HTR-8/SVneo (cell line): ENCODE data around the gene AMTN.
A peak's percentile ranks its signal among the peaks of the same experiment; 100 is the strongest.
"Not testable (repeated sequence)": the region's sequence is repeated elsewhere in the genome, so short reads cannot be mapped to it uniquely, and the experiment has no call there.

Experiments
- DNase-seq: peaks from one replicate; pipeline ENCODE4 v3.0.0; 2011; ENCODE audit warnings: low spot score, mixed read lengths; ENCODE audit not compliant: insufficient read length
- FAIRE-seq: peaks from 2 replicates; lab custom pipeline; 2011; peaks lifted over from hg19 to GRCh38; lab: Jason Lieb, UNC

AMTN gene

GRCh38 chr4:70518269-70518668 is at the start of gene AMTN:
Gene AMTN (plus strand): TSS chr4:70518569. CDS start chr4:70518778, 209 bp downstream.
- DNase-seq (no peak), FAIRE-seq (no peak)

DNA sequence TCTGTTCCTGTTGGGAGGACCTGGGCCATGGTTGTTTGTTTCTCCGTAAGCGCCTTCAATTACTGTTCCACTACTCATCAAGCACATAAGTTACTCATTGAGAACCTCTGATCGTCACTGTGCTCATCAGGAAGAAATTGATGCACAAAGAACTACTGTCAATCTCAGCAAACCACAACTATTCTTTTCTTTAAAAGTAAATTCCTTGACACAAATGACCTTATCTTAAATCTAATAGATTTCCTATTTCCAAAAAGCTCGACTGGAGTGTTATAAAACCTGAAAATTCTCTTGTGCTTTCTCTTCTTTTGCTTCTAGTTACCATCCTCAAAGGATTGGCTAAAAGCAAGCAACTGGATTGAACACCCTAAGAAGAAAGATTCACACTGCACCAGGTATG is 46.5 kb upstream of the AMTN start, which contains the start of gene MUC7:
TSS of gene MUC7 (plus strand) at position 301 of the 400 bp plus-strand sequence. CDS start 1,825 bp downstream, outside the sequence.
- no peak for DNase-seq
- FAIRE-seq: no peak

GRCh38 chr4:70473679-70474078 is 44.7 kb upstream of the AMTN start:
- DNase-seq (peak; percentile 4), FAIRE-seq (no peak)

- no peak for FAIRE-seq
- no peak for DNase-seq
Measured at GRCh38 chr4:70488748-70489147, 29.6 kb upstream of the AMTN start.

- FAIRE-seq: no peak
- DNase-seq: no peak
Measured at GRCh38 chr4:70496231-70496630, 22.1 kb upstream of the AMTN start.

DNA sequence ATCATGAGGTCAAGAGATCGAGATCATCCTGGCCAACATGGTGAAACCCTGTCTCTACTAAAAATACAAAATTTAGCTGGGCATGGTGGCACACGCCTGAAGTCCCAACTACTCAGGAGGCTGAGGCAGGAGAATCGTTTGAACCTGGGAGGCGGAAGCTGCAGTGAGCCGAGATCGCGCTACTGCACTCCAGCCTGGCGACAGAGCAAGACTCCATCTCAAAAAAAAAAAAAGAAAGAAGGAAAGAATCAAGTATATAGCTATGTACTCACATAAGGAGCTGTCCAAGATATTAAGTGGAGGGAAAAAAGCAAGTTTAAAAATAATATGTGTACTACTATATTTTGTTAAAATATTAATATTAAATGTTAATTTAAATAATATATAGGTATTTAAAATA is 16.5 kb upstream of the AMTN start:
- DNase-seq, FAIRE-seq: not testable (repeated sequence)

DNA sequence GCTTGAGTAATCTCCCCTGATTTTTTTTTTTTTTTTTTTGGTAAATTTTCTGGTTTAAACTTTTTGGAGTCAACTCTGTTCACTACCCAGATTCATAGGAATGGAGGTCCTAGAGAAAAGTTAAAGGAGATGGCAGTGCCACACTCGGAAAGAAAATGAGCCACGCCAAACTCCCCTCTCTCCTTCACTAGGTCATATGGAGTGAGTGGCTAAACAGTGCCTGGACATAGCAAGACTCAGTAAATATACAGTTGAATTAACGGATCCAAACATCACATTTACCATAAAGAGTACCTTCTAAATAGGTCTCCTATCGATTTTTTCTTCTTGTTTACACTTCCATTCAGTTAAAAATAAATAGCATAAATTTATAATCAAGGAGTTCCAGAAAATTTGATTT is 13.6 kb upstream of the AMTN start:
- FAIRE-seq: no peak
- DNase-seq: no peak

DNA sequence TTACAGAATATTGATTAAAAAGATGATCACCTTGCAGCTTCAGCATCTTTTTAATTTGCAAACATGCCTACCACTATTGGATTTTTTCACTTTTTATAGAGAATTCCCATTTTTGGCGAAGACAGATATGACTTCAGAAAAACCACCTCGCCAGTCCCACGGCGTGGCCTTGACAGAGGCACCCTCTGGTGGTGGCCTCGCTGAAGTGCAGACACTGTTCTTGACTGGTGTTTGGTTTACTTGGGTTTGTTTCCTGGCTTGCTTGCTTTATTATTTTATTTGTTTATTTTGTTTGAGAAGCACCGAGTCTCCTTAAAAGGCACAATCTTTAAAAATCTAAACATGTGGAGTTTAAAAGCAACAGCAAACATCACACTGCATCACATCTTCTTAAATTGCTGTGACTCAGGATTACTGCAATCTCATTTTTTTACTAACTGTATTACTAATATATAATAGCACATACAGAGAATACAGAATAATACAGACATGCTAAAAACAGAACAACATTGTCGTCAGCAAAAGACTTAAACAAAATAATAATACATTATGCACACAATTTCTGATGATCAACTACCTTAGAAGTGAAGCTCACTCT is 13.1 kb upstream of the AMTN start:
- DNase-seq: peak; percentile 1
- no peak for FAIRE-seq

DNA sequence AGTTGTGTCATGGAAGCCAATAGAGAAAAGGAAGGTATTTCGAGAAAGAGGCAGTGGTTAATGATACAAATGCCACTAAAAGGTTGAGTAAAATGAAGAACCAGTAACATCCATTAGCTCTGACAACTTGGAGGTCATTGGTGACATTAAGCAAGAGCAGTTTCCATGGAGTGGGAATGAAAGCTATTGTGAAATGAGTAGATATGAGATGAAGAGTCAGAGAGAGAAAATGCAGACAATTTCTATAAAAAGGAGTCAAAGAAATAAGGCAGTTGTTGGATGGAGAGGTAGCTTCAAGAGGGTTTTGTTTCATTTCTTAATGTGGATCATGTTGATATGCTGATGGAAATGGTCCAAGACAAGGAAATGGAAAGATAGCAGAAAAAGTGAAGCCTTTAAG is 9.6 kb upstream of the AMTN start:
- FAIRE-seq (no peak), DNase-seq (no peak)

DNA sequence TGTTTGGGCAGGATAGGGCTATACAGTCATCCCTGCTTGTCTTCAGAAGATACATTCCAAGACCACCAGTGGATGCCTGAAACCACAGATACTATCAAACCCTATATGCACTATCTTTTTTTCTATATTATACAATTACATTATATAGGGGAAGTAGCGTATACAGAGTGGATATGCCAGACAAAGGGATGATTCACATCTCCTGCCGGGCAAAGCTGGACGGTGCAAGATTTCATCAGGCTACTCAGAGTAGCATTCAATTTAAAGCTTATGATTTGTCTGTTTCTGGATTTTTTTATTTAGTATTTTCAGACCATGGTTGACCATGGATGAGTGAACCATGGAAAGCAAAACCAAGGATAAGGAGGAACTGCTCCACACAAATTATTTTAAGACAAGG is 7.0 kb upstream of the AMTN start:
- DNase-seq (no peak), FAIRE-seq (no peak)

DNA sequence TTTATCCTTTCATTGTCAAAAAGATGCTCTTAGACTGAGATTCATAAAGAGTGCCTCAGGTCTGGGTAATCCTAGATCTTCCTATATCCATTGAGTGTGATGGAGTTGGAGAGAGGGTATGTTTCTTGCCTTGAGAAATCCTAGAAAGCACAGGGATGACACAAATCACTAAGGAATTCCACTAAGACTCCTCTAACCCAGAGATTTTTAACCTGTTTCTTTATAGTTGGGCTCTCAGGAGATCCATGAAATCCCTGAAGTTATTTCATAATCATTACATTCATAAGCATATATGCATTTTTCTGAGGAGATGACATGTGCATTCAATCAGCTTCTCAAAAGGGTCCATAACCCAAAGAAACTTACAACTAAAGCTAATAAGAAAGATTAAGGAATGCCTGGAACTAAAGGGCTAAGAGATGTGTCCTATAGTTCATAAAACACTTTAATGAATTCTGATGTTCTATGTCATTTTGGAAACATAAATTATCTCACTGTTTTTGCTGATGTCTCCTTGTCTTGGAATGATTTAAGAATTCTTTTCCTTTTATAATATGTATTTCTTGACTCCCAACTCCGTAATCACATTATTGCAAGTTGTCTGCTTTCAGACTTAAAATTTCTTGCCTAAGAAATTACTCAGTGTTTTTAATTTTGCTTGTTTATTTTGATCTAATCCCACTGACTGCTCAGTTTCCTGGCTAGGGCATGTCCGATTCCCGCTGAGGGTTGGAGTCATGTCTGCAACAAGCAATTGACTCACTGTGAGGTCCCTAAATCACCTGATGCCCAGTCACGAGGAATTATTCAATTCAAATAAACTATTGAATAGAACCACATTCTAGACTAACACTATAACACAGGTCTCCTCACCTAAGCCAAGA is 2.8 kb upstream of the AMTN start:
- DNase-seq (peak; percentile 5), FAIRE-seq (no peak)

GRCh38 chr4:70518716-70519115 is 347 bp downstream of the AMTN start:
- FAIRE-seq (no peak), DNase-seq (peak; percentile 11)

- no peak for DNase-seq
- no peak for FAIRE-seq
Measured at GRCh38 chr4:70522626-70523025, 4.3 kb downstream of the AMTN start.

DNA sequence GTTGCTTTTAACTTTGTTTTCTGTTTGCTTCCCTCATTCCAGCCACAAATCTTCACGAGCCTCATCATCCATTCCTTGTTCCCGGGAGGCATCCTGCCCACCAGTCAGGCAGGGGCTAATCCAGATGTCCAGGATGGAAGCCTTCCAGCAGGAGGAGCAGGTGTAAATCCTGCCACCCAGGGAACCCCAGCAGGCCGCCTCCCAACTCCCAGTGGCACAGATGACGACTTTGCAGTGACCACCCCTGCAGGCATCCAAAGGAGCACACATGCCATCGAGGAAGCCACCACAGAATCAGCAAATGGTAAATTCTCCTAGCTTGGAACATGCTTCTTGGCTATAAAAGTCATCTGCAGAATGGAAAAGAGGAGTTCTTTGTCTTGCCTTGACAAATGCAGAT is 12.6 kb downstream of the AMTN start:
- DNase-seq: no peak
- no peak for FAIRE-seq

DNA sequence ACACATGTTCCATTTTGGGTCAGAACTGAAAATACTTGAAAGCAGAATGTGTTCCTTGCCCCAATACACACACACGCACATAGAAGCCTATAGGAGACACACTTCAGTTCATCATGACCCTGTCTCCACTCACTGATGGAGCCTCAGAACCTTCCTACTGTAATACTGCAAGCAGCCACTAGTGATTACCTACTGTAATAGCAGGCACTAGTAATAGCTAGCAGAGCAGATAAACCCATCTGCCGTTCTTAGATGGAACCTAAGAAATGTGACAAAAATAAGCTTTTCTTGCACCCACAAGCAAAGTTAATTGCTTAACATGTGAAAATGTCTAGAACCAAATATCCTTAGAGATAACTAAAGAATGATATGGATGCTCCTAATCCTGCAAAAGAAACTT is 13.6 kb downstream of the AMTN start:
- DNase-seq (no peak), FAIRE-seq (no peak)

- no peak for FAIRE-seq
- DNase-seq: no peak
Measured at GRCh38 chr4:70533211-70533610, 14.8 kb downstream of the AMTN start.

DNA sequence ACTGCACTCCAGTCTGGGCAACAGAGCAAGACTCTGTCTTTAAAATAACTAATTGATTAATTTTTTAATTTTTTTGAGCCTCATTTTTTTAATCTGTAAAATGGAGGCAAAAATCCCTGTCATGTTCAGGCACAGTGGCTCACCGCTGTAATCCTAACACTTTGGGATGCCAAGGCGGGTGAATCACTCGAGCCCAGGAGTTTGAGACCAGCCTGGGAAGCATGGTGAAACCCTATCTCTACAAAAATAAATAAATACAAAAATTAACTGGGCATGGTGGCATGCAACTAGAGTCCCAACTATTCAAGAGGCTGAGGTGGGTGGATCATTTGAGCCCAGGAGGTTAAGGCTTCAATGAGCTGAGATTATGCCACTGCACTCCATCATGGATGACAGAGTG is 15.4 kb downstream of the AMTN start:
- no peak for DNase-seq
- no peak for FAIRE-seq

DNA sequence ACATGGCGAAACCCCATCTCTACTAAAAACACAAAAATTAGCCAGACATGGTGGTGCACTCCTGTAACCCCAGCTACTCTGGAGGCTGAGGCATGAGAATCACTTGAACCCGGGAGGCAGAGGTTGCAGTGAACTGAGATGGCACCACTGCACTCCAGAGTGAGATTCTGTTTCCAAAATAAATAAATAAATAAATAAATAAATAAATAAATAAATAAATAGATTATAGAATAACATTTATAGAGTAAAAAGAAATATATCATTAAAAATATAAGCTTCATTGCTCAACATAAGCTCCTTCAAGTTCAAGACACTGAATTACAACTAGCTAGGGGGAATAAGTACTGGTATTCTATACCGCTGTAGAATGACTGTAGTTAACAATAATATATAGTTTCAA is 16.5 kb downstream of the AMTN start:
- not testable (repeated sequence) for DNase-seq, FAIRE-seq

DNA sequence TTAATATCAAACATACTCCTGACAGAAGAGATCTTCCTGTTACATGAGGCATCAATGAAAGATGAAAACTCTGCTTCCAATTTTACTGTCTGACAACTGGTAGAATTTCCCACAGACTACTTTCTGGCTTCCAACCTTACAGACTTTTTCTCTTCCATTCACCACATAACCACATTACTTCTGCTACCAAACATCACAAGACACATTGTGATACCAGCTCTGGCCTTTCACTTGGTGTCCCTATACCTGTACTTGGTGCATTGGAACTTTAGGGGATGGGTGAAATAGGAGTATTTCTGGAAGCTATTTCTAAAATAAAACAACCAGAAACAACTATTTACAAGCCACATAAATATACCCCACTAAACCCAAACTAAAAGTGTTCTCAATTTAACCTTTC is 20.5 kb downstream of the AMTN start:
- no peak for FAIRE-seq
- DNase-seq: no peak

- FAIRE-seq (no peak), DNase-seq (no peak)
Measured at GRCh38 chr4:70544279-70544868, 26.0 kb downstream of the AMTN start.

- DNase-seq: no peak
- FAIRE-seq: no peak
Measured at GRCh38 chr4:70556856-70557255, 38.5 kb downstream of the AMTN start.
